ENCODE data around the gene RASAL1.
A peak's percentile ranks its signal among the peaks of the same experiment; 100 is the strongest.

RASAL1 gene

GRCh38 chr12:113155646-113156045 lies 20.1 kb upstream of the RASAL1 start:
- no peak for DNase-seq (ENCODE audit: low read depth, low spot score)
- H3K4me3 ChIP-seq (ENCODE audit: low read depth, low read length) = no peak overlapping the region
- in situ Hi-C loops (cut with HindIII; ENCODE audit: low sequenced_read_pairs) = no loop called here
- TF ChIP-seq CTCF (IDR thresholded peaks at IDR 0.05; ENCODE audit: low read depth, low read length) = no peak

DNA sequence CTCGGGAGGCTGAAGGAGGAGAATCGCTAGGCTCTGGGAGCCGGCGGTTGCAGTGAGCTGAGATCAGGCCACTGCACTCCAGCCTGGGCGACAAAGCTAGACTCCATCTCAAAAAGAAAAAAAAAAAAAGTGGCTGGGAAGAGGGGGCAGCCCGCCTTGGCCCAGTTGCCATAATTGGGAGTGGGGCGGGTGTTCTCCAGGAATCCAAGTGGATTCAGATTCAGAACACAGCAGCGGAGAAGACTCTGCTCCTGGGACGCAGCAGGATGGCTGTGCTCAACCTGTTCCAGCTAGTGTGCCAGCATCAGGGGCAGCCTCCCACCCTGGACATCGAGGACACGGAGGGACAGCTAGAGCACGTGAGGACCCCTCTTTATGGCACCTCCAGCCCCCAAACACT lies 19.5 kb upstream of the RASAL1 start:
- in situ Hi-C loops (cut with HindIII; ENCODE audit: low sequenced_read_pairs) = no loop called here
- DNase-seq (ENCODE audit: low read depth, low spot score) = no peak
- H3K4me3 ChIP-seq (ENCODE audit: low read depth, low read length) = no peak overlapping the region
- TF ChIP-seq CTCF (IDR thresholded peaks at IDR 0.05; ENCODE audit: low read depth, low read length) = no peak

GRCh38 chr12:113154351-113154973 lies 18.9 kb upstream of the RASAL1 start:
- H3K4me3 ChIP-seq (ENCODE audit: low read depth, low read length) = no peak overlapping the region
- no peak for DNase-seq (ENCODE audit: low read depth, low spot score)
- no peak for TF ChIP-seq CTCF (IDR thresholded peaks at IDR 0.05; ENCODE audit: low read depth, low read length)
- in situ Hi-C loops (cut with HindIII; ENCODE audit: low sequenced_read_pairs) = no loop called here

DNA sequence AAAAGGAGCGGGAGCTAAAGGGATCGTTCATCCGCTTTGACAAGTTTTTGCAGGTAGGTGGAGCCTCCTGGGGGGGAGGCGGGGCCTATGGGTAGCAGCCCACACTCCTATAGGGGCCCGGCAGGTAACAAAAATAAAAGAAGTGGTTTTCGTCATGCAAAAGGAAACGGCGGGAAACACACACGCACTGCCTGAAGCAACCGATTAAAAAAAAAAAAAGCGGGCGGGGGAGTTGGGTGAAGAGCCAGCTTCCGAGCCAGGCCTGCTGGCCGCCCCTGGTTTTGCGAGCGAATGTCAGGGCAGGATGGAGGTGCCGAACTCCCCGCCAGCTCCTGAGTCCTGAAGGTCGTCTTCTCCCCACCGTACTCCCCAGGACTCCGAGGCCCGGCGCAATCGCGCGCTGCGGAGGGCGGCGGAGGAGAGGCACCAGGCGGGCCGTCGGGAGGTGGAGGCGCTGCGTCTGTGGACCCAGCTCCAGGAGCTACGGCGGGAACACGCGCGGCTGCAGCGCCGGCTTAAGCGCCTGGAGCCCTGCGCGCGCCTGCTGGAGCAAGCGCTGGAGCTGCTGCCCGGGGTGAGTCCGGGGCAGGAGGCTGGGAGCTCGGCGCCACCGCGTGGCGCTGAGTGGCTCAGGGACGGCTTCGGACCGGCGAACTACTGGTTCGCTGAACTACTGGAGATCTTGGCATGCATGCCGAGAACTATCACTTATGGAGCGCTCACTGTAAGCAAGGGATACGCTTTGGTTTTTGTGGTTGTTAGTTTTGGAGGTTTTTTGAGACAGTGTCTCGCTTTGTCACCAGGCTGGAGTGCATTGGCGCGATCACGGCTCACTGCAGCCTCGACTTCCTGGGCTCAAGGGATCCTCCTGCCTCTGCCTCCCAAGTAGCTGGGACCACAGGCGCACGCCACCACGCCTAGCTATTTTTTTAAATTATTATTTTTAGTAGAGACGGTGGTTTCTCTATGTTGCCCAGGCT lies 17.6 kb upstream of the RASAL1 start:
- in situ Hi-C loops (cut with HindIII; ENCODE audit: low sequenced_read_pairs) = no loop called here
- peak; percentile 76 for DNase-seq (ENCODE audit: low read depth, low spot score)
- H3K4me3 ChIP-seq (ENCODE audit: low read depth, low read length) = peak overlapping the region; percentile 20
- peak; percentile 55 for TF ChIP-seq CTCF (IDR thresholded peaks at IDR 0.05; ENCODE audit: low read depth, low read length)

- DNase-seq (ENCODE audit: low read depth, low spot score) = no peak
- in situ Hi-C loops (cut with HindIII; ENCODE audit: low sequenced_read_pairs) = no loop called here
- no peak for TF ChIP-seq CTCF (IDR thresholded peaks at IDR 0.05; ENCODE audit: low read depth, low read length)
- no peak overlapping the region for H3K4me3 ChIP-seq (ENCODE audit: low read depth, low read length)
Measured at GRCh38 chr12:113152196-113152834, 16.8 kb upstream of the RASAL1 start.

GRCh38 chr12:113151655-113152054 lies 16.1 kb upstream of the RASAL1 start:
- no peak for DNase-seq (ENCODE audit: low read depth, low spot score)
- in situ Hi-C loops (cut with HindIII; ENCODE audit: low sequenced_read_pairs) = no loop called here
- no peak for TF ChIP-seq CTCF (IDR thresholded peaks at IDR 0.05; ENCODE audit: low read depth, low read length)
- H3K4me3 ChIP-seq (ENCODE audit: low read depth, low read length) = no peak overlapping the region

Measured in astrocyte of the spinal cord (primary cell).